ENCODE results near the gene HOXA1.

Gene HOXA1

GRCh38 chr7:27137640-27138315, 42.0 kb upstream of the HOXA1 start:
- Histone ChIP-seq H3K4me1 (ENCODE audit: insufficient read depth, low read length, severe bottlenecking) (peaks cover 8% of the 10 kb centered on the region), H2AFZ (ENCODE audit: low read length) (no peak overlapping the region), H3K27ac (ENCODE audit: low read depth, low read length, poor library complexity, severe bottlenecking) (no peak overlapping the region), H4K20me1 (ENCODE audit: insufficient read depth, low read length) (no peaks in the 10 kb centered on the region), H3K36me3 (ENCODE audit: insufficient read depth, low read length) (no peaks in the 10 kb centered on the region), H3K9me2 (ENCODE audit: low read depth, low read length) (no peaks in the 10 kb centered on the region), H3K9ac (ENCODE audit: low read length) (no peak overlapping the region), H3K9me3 (ENCODE audit: low read length) (no peaks in the 10 kb centered on the region), H3K4me3 (ENCODE audit: low read depth, low read length, poor library complexity, severe bottlenecking) (no peak overlapping the region), H3K79me2 (ENCODE audit: insufficient read depth, low read length) (no peaks in the 10 kb centered on the region), H3F3A (ENCODE audit: insufficient read depth, low read length) (no peaks in the 10 kb centered on the region), H3K27me3 (ENCODE audit: insufficient read depth, low read length) (no peaks in the 10 kb centered on the region), H3K4me2 (ENCODE audit: low read length) (no peak overlapping the region)
- TF ChIP-seq CTCF (IDR thresholded peaks at IDR 0.05; ENCODE audit: low read length) (no peak), EZH2 (IDR thresholded peaks at IDR 0.05; ENCODE audit: borderline replicate concordance, low read length) (no peak)

GRCh38 chr7:27134392-27134791, 38.6 kb upstream of the HOXA1 start:
- no peaks in the 10 kb centered on the region for H3K79me2 ChIP-seq (ENCODE audit: insufficient read depth, low read length)
- H3K36me3 ChIP-seq (ENCODE audit: insufficient read depth, low read length): no peaks in the 10 kb centered on the region
- H3K9me2 ChIP-seq (ENCODE audit: low read depth, low read length): no peaks in the 10 kb centered on the region
- H3F3A ChIP-seq (ENCODE audit: insufficient read depth, low read length): no peaks in the 10 kb centered on the region
- H3K9ac ChIP-seq (ENCODE audit: low read length): no peak overlapping the region
- no peak for TF ChIP-seq CTCF (IDR thresholded peaks at IDR 0.05; ENCODE audit: low read length)
- no peak for TF ChIP-seq EZH2 (IDR thresholded peaks at IDR 0.05; ENCODE audit: borderline replicate concordance, low read length)
- no peaks in the 10 kb centered on the region for H3K4me1 ChIP-seq (ENCODE audit: insufficient read depth, low read length, severe bottlenecking)
- no peaks in the 10 kb centered on the region for H4K20me1 ChIP-seq (ENCODE audit: insufficient read depth, low read length)
- no peak overlapping the region for H3K27ac ChIP-seq (ENCODE audit: low read depth, low read length, poor library complexity, severe bottlenecking)
- H3K4me2 ChIP-seq (ENCODE audit: low read length): no peak overlapping the region
- no peak overlapping the region for H2AFZ ChIP-seq (ENCODE audit: low read length)
- no peaks in the 10 kb centered on the region for H3K27me3 ChIP-seq (ENCODE audit: insufficient read depth, low read length)
- no peak overlapping the region for H3K4me3 ChIP-seq (ENCODE audit: low read depth, low read length, poor library complexity, severe bottlenecking)
- no peaks in the 10 kb centered on the region for H3K9me3 ChIP-seq (ENCODE audit: low read length)

- no peaks in the 10 kb centered on the region for H3K79me2 ChIP-seq (ENCODE audit: insufficient read depth, low read length)
Observed at GRCh38 chr7:27133409-27134231, 37.8 kb upstream of the HOXA1 start.

More at GRCh38 chr7:27133409-27134231, 37.8 kb upstream of the HOXA1 start:
- no peaks in the 10 kb centered on the region for H3K36me3 ChIP-seq (ENCODE audit: insufficient read depth, low read length)
- no peaks in the 10 kb centered on the region for H3K4me1 ChIP-seq (ENCODE audit: insufficient read depth, low read length, severe bottlenecking)
- no peaks in the 10 kb centered on the region for H3K27me3 ChIP-seq (ENCODE audit: insufficient read depth, low read length)
- no peak for TF ChIP-seq EZH2 (IDR thresholded peaks at IDR 0.05; ENCODE audit: borderline replicate concordance, low read length)
- no peak for TF ChIP-seq CTCF (IDR thresholded peaks at IDR 0.05; ENCODE audit: low read length)
- H3K4me2 ChIP-seq (ENCODE audit: low read length): no peak overlapping the region
- H3K9me3 ChIP-seq (ENCODE audit: low read length): no peaks in the 10 kb centered on the region
- no peaks in the 10 kb centered on the region for H3F3A ChIP-seq (ENCODE audit: insufficient read depth, low read length)
- H3K4me3 ChIP-seq (ENCODE audit: low read depth, low read length, poor library complexity, severe bottlenecking): no peak overlapping the region
- no peaks in the 10 kb centered on the region for H4K20me1 ChIP-seq (ENCODE audit: insufficient read depth, low read length)
- H2AFZ ChIP-seq (ENCODE audit: low read length): no peak overlapping the region
- no peak overlapping the region for H3K9ac ChIP-seq (ENCODE audit: low read length)
- H3K27ac ChIP-seq (ENCODE audit: low read depth, low read length, poor library complexity, severe bottlenecking): no peak overlapping the region
- H3K9me2 ChIP-seq (ENCODE audit: low read depth, low read length): no peaks in the 10 kb centered on the region
